Caco-2 (cell line): Measurements from ENCODE around the gene AMPH. TPM values are rescaled to one million over a fixed set of nuclear protein-coding genes. Genes with fewer than 3 reads are reported as not detected.

ENCODE experiments used
- BruUV-seq: library from RNA; stranded (reverse); fragments of 400-500 nt; replicated peaks from 2 replicates; lab custom pipeline; 2021; lab: Mats Ljungman, UMichigan
- CTCF ChIA-PET: fragments of 300-600 bp; sonication (Branson Sonifier 250); formaldehyde crosslinking; loops from one replicate; lab custom pipeline; 2022; ENCODE audit warnings: antibody characterized with exemption; lab: Charles Lee
- POLR2A ChIA-PET: fragments of 300-600 bp; sonication (Branson Sonifier 250); formaldehyde crosslinking; loops from one replicate; lab custom pipeline; 2022; ENCODE audit warnings: antibody characterized with exemption; lab: Charles Lee
- DNase-seq, 2 experiments: peaks; one replicate each; pipeline versions ENCODE4 v3.0.0 to v3.0.0-alpha.2; 2020 to 2022
- H3K27me3 ChIP-seq: replicated peaks from 2 replicates; pipeline ENCODE4 v1.6.0; 2011; ENCODE audit warnings: low read length; ENCODE audit not compliant: control insufficient read depth, insufficient read depth
- H3K36me3 ChIP-seq: 2 replicates; pipeline ENCODE4 v1.5.1; 2011; ENCODE audit warnings: low read length; ENCODE audit not compliant: control insufficient read depth, insufficient read depth
- H3K4me1 ChIP-seq: fragments of 250-450 bp; sonication (Bioruptor Pico); 2 replicates; pipeline ENCODE4 v1.5.1; 2020; ENCODE audit warnings: mild to moderate bottlenecking
- H3K4me3 ChIP-seq: 2 replicates; pipeline ENCODE4 v1.5.1; 2011; ENCODE audit warnings: low read depth, mild to moderate bottlenecking, control low read depth, low read length
- H3K9me3 ChIP-seq: fragments of 250-450 bp; sonication (Bioruptor Pico); 2 replicates; pipeline ENCODE4 v1.5.1; 2020; ENCODE audit warnings: mild to moderate bottlenecking, moderate library complexity
- H3K27ac Mint-ChIP-seq: one replicate; pipeline ENCODE4 v1.8.0; 2022; ENCODE audit warnings: mixed read lengths; ENCODE audit not compliant: unreplicated experiment
- H3K27me3 Mint-ChIP-seq: one replicate; pipeline ENCODE4 v1.8.0; 2022; ENCODE audit warnings: mixed read lengths; ENCODE audit not compliant: insufficient read depth, unreplicated experiment
- H3K36me3 Mint-ChIP-seq: one replicate; pipeline ENCODE4 v1.8.0; 2022; ENCODE audit warnings: mild to moderate bottlenecking, mixed read lengths; ENCODE audit not compliant: insufficient read depth, unreplicated experiment
- H3K4me1 Mint-ChIP-seq: one replicate; pipeline ENCODE4 v1.8.0; 2022; ENCODE audit warnings: low read depth, mixed read lengths; ENCODE audit not compliant: unreplicated experiment
- H3K4me3 Mint-ChIP-seq: one replicate; pipeline ENCODE4 v1.8.0; 2022; ENCODE audit warnings: mild to moderate bottlenecking, moderate library complexity, mixed read lengths; ENCODE audit not compliant: unreplicated experiment
- H3K9me3 Mint-ChIP-seq: one replicate; pipeline ENCODE4 v1.8.0; 2022; ENCODE audit warnings: mixed read lengths; ENCODE audit not compliant: unreplicated experiment
- CTCF ChIP-seq, 2 experiments: fragments of 200-600 bp in 1 of 2; IDR thresholded peaks; 1 replicate in 1 of 2; 2 replicates in 1 of 2; pipeline versions ENCODE4 v1.5.1 to v1.8.0; 2011 to 2022; ENCODE audit warnings: antibody characterized with exemption in 1 of 2, control low read depth in 1 of 2, inconsistent platforms in 1 of 2, low read depth in 1 of 2, low read length in 1 of 2, mild to moderate bottlenecking in 1 of 2, moderate library complexity in 1 of 2; ENCODE audit not compliant: insufficient read depth in 1 of 2, severe bottlenecking in 1 of 2, unreplicated experiment in 1 of 2
- intact Hi-C: fragments of 100-400 bp; cut with micrococcal nuclease; formaldehyde crosslinking; loops from one replicate; pipeline ENCODE4 v1.10.0; 2022; ENCODE audit not compliant: unreplicated experiment
- total RNA-seq: library from RNA; stranded (reverse); gene quantifications from 2 replicates; pipeline ENCODE4 v1.2.3, GENCODE V29; 2022

Gene AMPH
- total RNA-seq, 1 experiment from 2014 or later = not detected

GRCh38 chr7:38383281-38383680 lies 247.9 kb downstream of the AMPH start:
- CTCF ChIA-PET = no interaction called here
- intact Hi-C loops = no loop called here

GRCh38 chr7:38382684-38383083 lies 248.5 kb downstream of the AMPH start:
- H3K4me1 ChIP-seq = no peaks in the 10 kb centered on the region
- Mint-ChIP-seq H3K27ac (no peak overlapping the region), H3K36me3 (no peaks in the 10 kb centered on the region), H3K27me3 (peaks cover 34% of the 10 kb centered on the region), H3K9me3 (no peaks in the 10 kb centered on the region), H3K4me1 (no peaks in the 10 kb centered on the region), H3K4me3 (no peak overlapping the region)
- intact Hi-C loops = no loop called here
- H3K27me3 ChIP-seq = no peaks in the 10 kb centered on the region; the same call in 1 of the 2 replicates
- no peaks in the 10 kb centered on the region for H3K9me3 ChIP-seq
- CTCF ChIA-PET = no interaction called here
- no peak for DNase-seq
- no TSS peak for BruUV-seq
- no peak for TF ChIP-seq CTCF (IDR thresholded peaks at IDR 0.05; ENCODE audit: insufficient read depth in 1 of 2, low read depth in 1 of 2, low read length in 1 of 2, severe bottlenecking in 1 of 2, unreplicated experiment in 1 of 2)
- H3K4me3 ChIP-seq = no peak overlapping the region
- POLR2A ChIA-PET = no interaction called here
- H3K36me3 ChIP-seq = no peaks in the 10 kb centered on the region

More at GRCh38 chr7:38383281-38383680, 247.9 kb downstream of the AMPH start:
- H3K9me3 ChIP-seq = no peaks in the 10 kb centered on the region
- Mint-ChIP-seq H3K36me3 (no peaks in the 10 kb centered on the region), H3K4me1 (no peaks in the 10 kb centered on the region), H3K9me3 (no peaks in the 10 kb centered on the region), H3K4me3 (no peak overlapping the region), H3K27ac (no peak overlapping the region), H3K27me3 (peaks cover 34% of the 10 kb centered on the region)
- H3K27me3 ChIP-seq = no peaks in the 10 kb centered on the region; the same call in 1 of the 2 replicates
- no peaks in the 10 kb centered on the region for H3K36me3 ChIP-seq
- H3K4me1 ChIP-seq = no peaks in the 10 kb centered on the region
- BruUV-seq = no TSS peak
- no peak for DNase-seq
- H3K4me3 ChIP-seq = no peak overlapping the region
- no peak for TF ChIP-seq CTCF (IDR thresholded peaks at IDR 0.05; ENCODE audit: insufficient read depth in 1 of 2, low read depth in 1 of 2, low read length in 1 of 2, severe bottlenecking in 1 of 2, unreplicated experiment in 1 of 2)
- POLR2A ChIA-PET = no interaction called here

GRCh38 chr7:38375453-38375852 lies 255.7 kb downstream of the AMPH start:
- no peak overlapping the region for H3K27ac Mint-ChIP-seq
- H3K4me1 Mint-ChIP-seq = no peaks in the 10 kb centered on the region
- H3K27me3 ChIP-seq = no peaks in the 10 kb centered on the region; the same call in 1 of the 2 replicates
- intact Hi-C loops = no loop called here
- H3K9me3 ChIP-seq = no peaks in the 10 kb centered on the region
- no peaks in the 10 kb centered on the region for H3K36me3 ChIP-seq
- no peak overlapping the region for H3K4me3 Mint-ChIP-seq
- DNase-seq = no peak
- H3K4me1 ChIP-seq = no peaks in the 10 kb centered on the region
- H3K9me3 Mint-ChIP-seq = no peaks in the 10 kb centered on the region
- TF ChIP-seq CTCF (IDR thresholded peaks at IDR 0.05; ENCODE audit: insufficient read depth in 1 of 2, low read depth in 1 of 2, low read length in 1 of 2, severe bottlenecking in 1 of 2, unreplicated experiment in 1 of 2) = no peak
- no peak overlapping the region for H3K4me3 ChIP-seq
- BruUV-seq = no TSS peak
- H3K36me3 Mint-ChIP-seq = no peaks in the 10 kb centered on the region
- CTCF ChIA-PET = no interaction called here
- POLR2A ChIA-PET = no interaction called here
- H3K27me3 Mint-ChIP-seq = peaks cover 21% of the 10 kb centered on the region
